Measurements from ENCODE around the gene RHCE.
"Not testable (repeated sequence)": the region's sequence is repeated elsewhere in the genome, so short reads cannot be mapped to it uniquely, and the experiment has no call there.

Gene RHCE

DNA sequence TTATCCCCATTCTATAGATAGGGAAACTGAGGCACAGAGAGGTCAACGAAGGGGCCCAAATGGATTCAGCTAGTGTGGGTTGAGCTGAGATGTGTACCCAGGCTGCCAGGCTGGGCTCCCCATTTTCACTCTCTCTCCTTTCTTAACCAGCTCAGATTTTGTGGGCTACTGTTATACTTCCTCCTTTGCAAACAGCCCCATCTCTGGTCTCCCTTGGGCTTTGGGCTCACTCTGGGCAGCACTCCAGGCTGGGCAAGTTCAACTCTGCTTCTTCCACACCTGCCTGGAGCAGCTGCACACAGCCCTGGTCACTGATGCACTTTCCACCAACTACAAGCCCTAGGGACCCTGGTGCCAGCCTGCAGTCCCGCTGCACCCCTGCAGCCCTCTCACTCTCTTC lies 22.5 kb downstream of the RHCE start:
- not testable (repeated sequence) for DNase-seq (ENCODE audit: low read depth in 2 of 2)

DNA sequence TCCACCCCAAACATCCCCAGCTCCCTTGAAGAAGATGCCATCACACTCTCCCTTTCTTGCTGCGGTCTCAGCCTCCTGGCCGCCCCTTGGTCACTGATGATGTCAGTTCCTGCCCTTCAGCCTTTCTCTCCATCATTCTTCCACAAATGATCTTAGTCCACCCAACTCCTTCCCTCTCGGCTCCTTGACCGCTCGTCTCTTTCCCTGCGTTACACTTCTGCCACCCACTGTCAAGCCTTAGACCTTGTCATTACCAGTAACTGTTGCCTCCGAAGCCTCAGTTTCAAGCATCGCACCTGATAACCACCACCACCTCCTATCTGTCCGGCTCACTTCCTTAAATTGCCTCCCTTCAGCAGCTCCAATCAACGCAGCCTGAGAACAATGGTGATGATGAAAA lies 23.1 kb downstream of the RHCE start:
- not testable (repeated sequence) for DNase-seq (ENCODE audit: low read depth in 2 of 2)

DNA sequence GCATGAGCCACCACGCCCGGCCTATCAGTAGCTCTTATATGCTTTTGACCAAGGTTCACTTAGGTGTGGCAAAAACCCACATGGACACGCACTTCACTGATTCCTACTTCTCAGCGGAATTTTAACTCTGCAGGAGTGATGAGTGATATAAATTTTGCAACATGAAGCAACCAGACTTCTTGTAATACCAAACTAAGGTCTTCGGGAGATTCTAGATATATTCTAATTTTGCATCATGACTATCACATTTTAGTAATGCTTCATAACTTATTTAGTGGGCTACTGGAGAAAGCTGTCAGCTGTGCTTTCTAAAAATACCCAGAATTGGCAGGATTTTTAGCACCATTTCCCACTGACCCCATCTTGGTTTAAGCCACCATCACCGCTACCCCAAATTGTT lies 27.8 kb downstream of the RHCE start:
- DNase-seq (ENCODE audit: low read depth in 2 of 2): no peak

DNA sequence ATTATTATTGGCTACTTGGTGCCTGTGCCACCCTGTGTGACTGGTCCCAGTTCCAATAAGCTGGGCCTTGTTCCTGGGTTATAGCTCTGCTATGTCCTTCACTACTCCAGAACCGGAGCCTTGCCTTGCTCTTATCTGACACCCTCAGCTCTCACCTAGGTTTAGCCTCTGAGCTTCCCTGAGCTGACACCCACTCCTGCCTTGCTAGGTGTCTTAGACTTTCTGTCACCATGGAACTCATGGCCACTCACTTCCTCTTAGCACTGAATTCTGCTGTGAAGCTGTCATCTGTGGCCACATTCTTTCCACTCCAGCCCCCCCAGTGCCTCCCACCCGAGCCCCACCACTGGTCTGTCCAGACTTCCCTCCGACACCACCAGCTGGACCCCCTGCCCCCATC lies 30.9 kb downstream of the RHCE start:
- DNase-seq (ENCODE audit: low read depth in 2 of 2): not testable (repeated sequence)

- not testable (repeated sequence) for DNase-seq (ENCODE audit: low read depth in 2 of 2)
Observed at GRCh38 chr1:25388691-25389090, 31.9 kb downstream of the RHCE start.

DNA sequence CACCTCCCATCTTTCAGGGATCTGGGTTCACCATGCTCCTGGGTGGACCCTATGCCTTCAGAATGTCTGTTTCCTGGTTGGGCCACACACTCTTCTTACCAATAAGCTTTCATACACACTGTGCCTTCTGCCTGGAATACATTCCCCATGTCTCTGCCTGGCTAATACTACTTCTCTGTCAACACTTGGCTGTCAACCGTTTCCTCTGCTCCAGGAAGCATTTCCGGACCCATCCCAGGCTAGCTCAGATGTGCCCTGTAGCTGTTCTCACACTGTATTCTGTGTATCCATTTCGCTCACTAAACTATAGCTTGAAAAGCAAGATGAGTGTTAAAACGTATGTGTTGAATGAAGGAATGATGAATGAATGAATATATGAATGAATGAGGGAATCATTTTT lies 33.5 kb downstream of the RHCE start:
- not testable (repeated sequence) for DNase-seq (ENCODE audit: low read depth in 2 of 2)

DNA sequence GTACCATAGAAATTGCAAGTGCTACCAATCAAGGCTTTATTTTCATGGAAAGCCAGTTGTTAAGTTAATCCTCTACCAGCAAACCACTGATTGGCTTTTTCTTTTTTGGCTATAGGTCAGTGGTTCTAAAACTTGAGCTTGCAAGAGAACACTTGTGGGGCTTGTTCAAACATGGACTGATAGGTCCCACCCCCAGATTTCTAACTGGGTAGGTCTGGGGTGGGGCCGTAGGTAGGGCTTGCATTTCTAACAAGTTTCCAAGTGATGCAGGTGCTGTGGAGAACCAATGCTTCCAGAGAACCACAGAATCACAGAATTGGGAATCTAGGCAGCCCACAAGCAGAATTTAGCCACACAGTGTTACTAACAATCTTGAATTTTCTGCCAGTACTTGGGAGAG lies 36.8 kb downstream of the RHCE start:
- DNase-seq (ENCODE audit: low read depth in 2 of 2): not testable (repeated sequence)

DNA sequence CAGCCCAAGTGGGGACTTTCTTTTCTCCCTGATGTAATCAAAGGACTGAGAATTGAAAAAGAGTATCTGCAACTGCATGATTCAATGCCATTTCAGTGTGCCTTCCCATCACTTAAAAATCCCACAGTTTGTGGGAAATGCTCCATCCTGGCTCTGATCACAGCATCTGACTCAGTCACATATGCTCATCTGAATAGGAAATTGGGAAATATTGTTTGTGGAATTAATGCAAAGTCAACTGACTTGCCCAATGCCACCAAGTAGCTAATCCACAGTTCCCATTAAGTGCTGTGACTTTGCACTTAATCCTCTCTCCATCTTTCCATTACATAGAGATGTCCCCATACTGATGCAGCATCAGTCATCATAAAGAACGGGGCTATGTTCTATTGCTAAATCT lies 37.5 kb downstream of the RHCE start:
- DNase-seq (ENCODE audit: low read depth in 2 of 2): not testable (repeated sequence)

GRCh38 chr1:25382543-25382942 lies 38.1 kb downstream of the RHCE start:
- not testable (repeated sequence) for DNase-seq (ENCODE audit: low read depth in 2 of 2)

- DNase-seq (ENCODE audit: low read depth in 2 of 2): not testable (repeated sequence)
Observed at GRCh38 chr1:25378367-25378766, 42.3 kb downstream of the RHCE start.

- DNase-seq (ENCODE audit: low read depth in 2 of 2): not testable (repeated sequence)
Observed at GRCh38 chr1:25371757-25372156, 48.9 kb downstream of the RHCE start.

GRCh38 chr1:25369691-25370271 lies 50.8 kb downstream of the RHCE start:
- not testable (repeated sequence) for DNase-seq (ENCODE audit: low read depth in 2 of 2)

DNA sequence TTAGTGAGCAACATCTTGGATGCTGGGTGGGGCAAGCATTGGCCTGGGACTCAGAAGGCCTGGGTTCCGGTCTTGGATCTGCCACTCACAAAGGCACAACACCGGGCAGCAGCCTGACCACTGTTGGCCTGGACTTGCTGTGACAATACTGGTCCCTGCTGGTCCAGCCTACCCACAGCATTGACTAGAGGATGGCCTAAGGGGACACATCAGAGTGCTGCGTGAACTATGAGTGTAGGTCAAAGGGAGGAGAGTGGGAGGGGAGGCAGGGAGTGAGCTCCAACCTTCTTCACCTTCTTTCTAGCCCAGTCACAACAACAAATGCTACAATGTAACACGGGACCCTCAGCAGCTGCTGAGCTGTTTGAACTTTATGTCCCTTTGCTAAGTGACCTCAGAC lies 51.4 kb downstream of the RHCE start:
- no peak for DNase-seq (ENCODE audit: low read depth in 2 of 2)

- not testable (repeated sequence) for DNase-seq (ENCODE audit: low read depth in 2 of 2)
Observed at GRCh38 chr1:25362634-25363559, 57.7 kb downstream of the RHCE start.

DNA sequence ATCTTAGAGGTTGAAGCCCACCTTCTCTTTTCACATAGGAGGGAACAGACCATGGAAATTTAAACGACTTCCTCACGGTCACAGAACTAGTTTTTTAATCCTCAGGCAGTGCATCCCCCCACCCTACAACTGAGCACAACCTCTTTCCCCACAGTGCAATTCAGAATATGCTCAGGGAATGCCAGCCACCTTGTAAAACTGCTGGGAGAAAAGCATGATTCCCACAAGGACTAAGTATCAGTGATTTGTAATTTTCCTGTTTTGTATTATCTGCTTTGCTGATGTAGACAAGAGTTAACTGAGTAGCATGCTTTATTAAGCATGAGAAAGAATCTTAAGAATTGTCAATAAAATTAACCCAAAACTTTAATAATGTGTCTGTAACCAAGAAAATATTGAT lies 58.7 kb downstream of the RHCE start:
- no peak for DNase-seq (ENCODE audit: low read depth in 2 of 2)

DNA sequence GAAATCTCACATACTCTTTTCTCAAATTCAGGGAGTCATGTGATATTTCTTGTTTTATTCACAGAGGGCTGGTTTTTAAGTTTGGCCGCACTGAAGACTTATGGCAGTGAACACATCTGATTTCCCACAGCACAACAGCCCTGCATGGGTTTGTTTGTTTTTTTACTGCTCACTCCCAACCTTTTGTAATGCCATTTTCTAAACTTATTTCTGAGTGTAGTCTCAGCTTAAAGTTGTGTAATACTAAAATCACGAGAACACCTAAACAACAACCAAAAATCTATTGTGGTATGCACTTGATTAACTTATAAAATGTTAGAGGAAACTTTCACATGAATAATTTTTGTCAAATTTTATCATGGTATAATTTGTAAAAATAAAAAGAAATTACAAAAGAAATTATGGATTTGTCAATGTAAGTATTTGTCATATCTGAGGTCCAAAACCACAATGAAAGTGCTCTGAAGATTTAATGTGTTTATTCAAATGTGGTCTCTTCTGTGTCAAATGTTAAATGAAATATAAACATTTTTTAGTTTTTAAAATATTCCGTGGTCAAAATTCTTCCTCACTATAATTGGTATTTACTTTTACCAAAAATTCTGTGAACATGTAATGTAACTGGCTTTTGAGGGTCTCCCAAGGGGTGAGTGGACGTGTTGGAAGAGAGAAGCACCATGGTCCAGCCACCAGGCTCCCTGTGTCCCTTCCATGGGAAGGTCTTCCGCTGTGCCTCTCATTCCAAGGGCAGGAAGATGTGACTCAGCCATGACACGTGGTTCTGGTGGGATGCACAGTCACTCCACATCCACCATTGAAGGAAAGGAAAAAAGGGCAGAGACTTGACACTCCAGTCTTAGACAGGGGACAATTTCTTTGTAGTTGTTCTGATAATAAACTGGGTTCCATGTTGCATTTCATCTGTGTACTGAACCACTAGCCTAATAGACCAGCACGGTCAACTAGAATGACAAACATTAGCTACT lies 59.7 kb downstream of the RHCE start:
- DNase-seq (ENCODE audit: low read depth in 2 of 2): no peak

DNA sequence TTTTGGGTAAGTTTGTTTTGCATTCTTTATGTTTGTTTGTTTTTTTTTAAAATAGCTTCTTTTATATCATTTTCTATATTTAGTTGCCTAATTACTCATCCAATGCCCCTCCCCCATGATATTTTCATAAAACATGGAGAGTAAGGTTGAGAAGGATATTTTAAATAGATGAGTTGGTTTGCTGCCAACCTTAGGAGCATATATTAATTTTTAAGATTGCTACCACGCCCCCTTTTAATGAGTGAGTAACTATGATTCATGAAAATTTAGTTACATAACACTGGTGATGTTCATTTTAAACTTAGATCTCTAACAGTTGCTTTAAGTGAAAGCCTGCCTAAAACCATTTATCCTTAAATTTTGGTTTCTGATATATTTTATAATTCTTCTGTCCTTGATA lies 63.8 kb downstream of the RHCE start:
- DNase-seq (ENCODE audit: low read depth in 2 of 2): no peak

- no peak for DNase-seq (ENCODE audit: low read depth in 2 of 2)
Observed at GRCh38 chr1:25356441-25356840, 64.2 kb downstream of the RHCE start.

- DNase-seq (ENCODE audit: low read depth in 2 of 2): no peak
Observed at GRCh38 chr1:25355841-25356395, 64.7 kb downstream of the RHCE start.

GRCh38 chr1:25349606-25350005 lies 71.0 kb downstream of the RHCE start:
- no peak for DNase-seq (ENCODE audit: low read depth in 2 of 2)

- DNase-seq (ENCODE audit: low read depth in 2 of 2): no peak
Observed at GRCh38 chr1:25347556-25347955, 73.1 kb downstream of the RHCE start.

- no peak for DNase-seq (ENCODE audit: low read depth in 2 of 2)
Observed at GRCh38 chr1:25343872-25344271, 76.8 kb downstream of the RHCE start.

All from stimulated activated CD4-positive, alpha-beta T cell treated with anti-CD3 and anti-CD28 coated beads, Interleukin-1b, Interleukin-23, amount 100 ng/mL, for 1 hour (primary cell).